ENCODE results near the gene AGBL1.

Gene AGBL1

GRCh38 chr15:86481720-86482119, 402.0 kb downstream of the AGBL1 start:
- no peak for DNase-seq (ENCODE audit: extremely low read depth, insufficient read length)
- no peak for TF ChIP-seq CTCF (IDR thresholded peaks at IDR 0.05; ENCODE audit: insufficient read depth, low read length, poor library complexity, severe bottlenecking)
- H3K27me3 ChIP-seq (replicated peaks; ENCODE audit: control insufficient read depth, insufficient read depth, low read length) = no peaks in the 10 kb centered on the region
- no peak overlapping the region for H3K4me3 ChIP-seq (replicated peaks; ENCODE audit: low read depth, low read length)
- no peaks in the 10 kb centered on the region for H3K36me3 ChIP-seq (ENCODE audit: control insufficient read depth, insufficient read depth, low read length)

- DNase-seq (ENCODE audit: extremely low read depth, insufficient read length) = no peak
Measured at GRCh38 chr15:86483936-86484335, 404.3 kb downstream of the AGBL1 start.

GRCh38 chr15:86488046-86488445, 408.4 kb downstream of the AGBL1 start:
- no peak for DNase-seq (ENCODE audit: extremely low read depth, insufficient read length)
- Histone ChIP-seq H3K27me3 (replicated peaks; ENCODE audit: control insufficient read depth, insufficient read depth, low read length) (no peaks in the 10 kb centered on the region), H3K4me3 (replicated peaks; ENCODE audit: low read depth, low read length) (no peak overlapping the region), H3K36me3 (ENCODE audit: control insufficient read depth, insufficient read depth, low read length) (no peaks in the 10 kb centered on the region)
- no peak for TF ChIP-seq CTCF (IDR thresholded peaks at IDR 0.05; ENCODE audit: insufficient read depth, low read length, poor library complexity, severe bottlenecking)

More at GRCh38 chr15:86483936-86484335, 404.3 kb downstream of the AGBL1 start:
- Histone ChIP-seq H3K36me3 (ENCODE audit: control insufficient read depth, insufficient read depth, low read length) (no peaks in the 10 kb centered on the region), H3K27me3 (replicated peaks; ENCODE audit: control insufficient read depth, insufficient read depth, low read length) (no peaks in the 10 kb centered on the region), H3K4me3 (replicated peaks; ENCODE audit: low read depth, low read length) (no peak overlapping the region)
- TF ChIP-seq CTCF (IDR thresholded peaks at IDR 0.05; ENCODE audit: insufficient read depth, low read length, poor library complexity, severe bottlenecking) = no peak

GRCh38 chr15:86489981-86490380, 410.3 kb downstream of the AGBL1 start:
- Histone ChIP-seq H3K27me3 (replicated peaks; ENCODE audit: control insufficient read depth, insufficient read depth, low read length) (no peaks in the 10 kb centered on the region), H3K4me3 (replicated peaks; ENCODE audit: low read depth, low read length) (no peak overlapping the region), H3K36me3 (ENCODE audit: control insufficient read depth, insufficient read depth, low read length) (no peaks in the 10 kb centered on the region)
- no peak for TF ChIP-seq CTCF (IDR thresholded peaks at IDR 0.05; ENCODE audit: insufficient read depth, low read length, poor library complexity, severe bottlenecking)
- DNase-seq (ENCODE audit: extremely low read depth, insufficient read length) = no peak

GRCh38 chr15:86491118-86491517, 411.4 kb downstream of the AGBL1 start:
- TF ChIP-seq CTCF (IDR thresholded peaks at IDR 0.05; ENCODE audit: insufficient read depth, low read length, poor library complexity, severe bottlenecking) = no peak
- no peak for DNase-seq (ENCODE audit: extremely low read depth, insufficient read length)

GRCh38 chr15:86493884-86494283, 414.2 kb downstream of the AGBL1 start:
- H3K27me3 ChIP-seq (replicated peaks; ENCODE audit: control insufficient read depth, insufficient read depth, low read length) = no peaks in the 10 kb centered on the region
- no peak for TF ChIP-seq CTCF (IDR thresholded peaks at IDR 0.05; ENCODE audit: insufficient read depth, low read length, poor library complexity, severe bottlenecking)
- no peak overlapping the region for H3K4me3 ChIP-seq (replicated peaks; ENCODE audit: low read depth, low read length)
- no peaks in the 10 kb centered on the region for H3K36me3 ChIP-seq (ENCODE audit: control insufficient read depth, insufficient read depth, low read length)
- no peak for DNase-seq (ENCODE audit: extremely low read depth, insufficient read length)

More at GRCh38 chr15:86491118-86491517, 411.4 kb downstream of the AGBL1 start:
- Histone ChIP-seq H3K36me3 (ENCODE audit: control insufficient read depth, insufficient read depth, low read length) (no peaks in the 10 kb centered on the region), H3K4me3 (replicated peaks; ENCODE audit: low read depth, low read length) (no peak overlapping the region), H3K27me3 (replicated peaks; ENCODE audit: control insufficient read depth, insufficient read depth, low read length) (no peaks in the 10 kb centered on the region)
